HCT116 (cell line): ENCODE results near the gene GRIK5.

Experiments used
- CEBPB ChIP-seq: IDR thresholded peaks from 2 replicates; pipeline ENCODE4 v1.6.1; 2012; ENCODE audit warnings: low read depth
- EZH2 ChIP-seq: fragments of 200-600 bp; sonication (generic); IDR thresholded peaks from 2 replicates; pipeline ENCODE4 v1.6.1; 2017; ENCODE audit warnings: antibody characterized with exemption, mixed run types
- EZH2phosphoT487 ChIP-seq: fragments of 200-600 bp; IDR thresholded peaks from 2 replicates; pipeline ENCODE4 v1.6.1; 2018; ENCODE audit warnings: antibody characterized with exemption, borderline replicate concordance
- TF ChIP-seq, protein P1 (sequence below), 3 experiments: fragments of 200-600 bp in 1 of 3; sonication (generic) in 1 of 3; IDR thresholded peaks in 2 of 3; conservative IDR thresholded peaks in 1 of 3; 2 replicates each; pipeline ENCODE4 v1.5.1; 2012 to 2017; ENCODE audit warnings: low read depth in 2 of 3, low read length in 2 of 3, antibody characterized with exemption in 1 of 3, borderline replicate concordance in 1 of 3, control low read depth in 1 of 3, mild to moderate bottlenecking in 1 of 3, mixed read lengths in 1 of 3, mixed run types in 1 of 3, moderate library complexity in 1 of 3; ENCODE audit not compliant: insufficient read depth in 1 of 3

DNA sequence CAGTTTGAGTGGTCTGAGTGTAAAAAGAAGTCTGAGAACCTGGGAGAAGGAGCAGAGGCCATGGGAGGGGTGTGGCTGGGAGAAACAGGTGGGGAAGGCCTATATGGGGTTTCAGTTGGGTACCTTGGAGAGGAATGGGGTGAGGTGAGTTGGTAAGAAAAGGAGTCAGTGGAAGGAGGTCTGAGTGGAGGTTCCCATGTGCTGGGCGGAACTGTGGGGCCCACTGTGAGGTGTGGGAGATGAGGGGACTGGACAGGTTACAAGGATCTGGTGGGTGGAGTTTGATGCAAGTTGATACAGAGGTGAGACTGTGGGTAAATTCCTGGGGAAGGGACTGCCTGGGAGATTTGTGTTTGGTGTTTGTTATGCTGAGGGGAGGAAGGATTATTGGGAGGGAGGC, 8.1 kb upstream of the GRIK5 start:
- TF ChIP-seq EZH2 = no peak
- no peak for TF ChIP-seq EZH2phosphoT487
- TF ChIP-seq CEBPB = no peak
- TF ChIP-seq, protein P1, sequence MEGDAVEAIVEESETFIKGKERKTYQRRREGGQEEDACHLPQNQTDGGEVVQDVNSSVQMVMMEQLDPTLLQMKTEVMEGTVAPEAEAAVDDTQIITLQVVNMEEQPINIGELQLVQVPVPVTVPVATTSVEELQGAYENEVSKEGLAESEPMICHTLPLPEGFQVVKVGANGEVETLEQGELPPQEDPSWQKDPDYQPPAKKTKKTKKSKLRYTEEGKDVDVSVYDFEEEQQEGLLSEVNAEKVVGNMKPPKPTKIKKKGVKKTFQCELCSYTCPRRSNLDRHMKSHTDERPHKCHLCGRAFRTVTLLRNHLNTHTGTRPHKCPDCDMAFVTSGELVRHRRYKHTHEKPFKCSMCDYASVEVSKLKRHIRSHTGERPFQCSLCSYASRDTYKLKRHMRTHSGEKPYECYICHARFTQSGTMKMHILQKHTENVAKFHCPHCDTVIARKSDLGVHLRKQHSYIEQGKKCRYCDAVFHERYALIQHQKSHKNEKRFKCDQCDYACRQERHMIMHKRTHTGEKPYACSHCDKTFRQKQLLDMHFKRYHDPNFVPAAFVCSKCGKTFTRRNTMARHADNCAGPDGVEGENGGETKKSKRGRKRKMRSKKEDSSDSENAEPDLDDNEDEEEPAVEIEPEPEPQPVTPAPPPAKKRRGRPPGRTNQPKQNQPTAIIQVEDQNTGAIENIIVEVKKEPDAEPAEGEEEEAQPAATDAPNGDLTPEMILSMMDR (IDR thresholded peaks at IDR 0.05 in 2 of 3, conservative IDR thresholded peaks at IDR 0.05 in 1 of 3; ENCODE audit: borderline replicate concordance in 1 of 3, insufficient read depth in 1 of 3, low read depth in 2 of 3, low read length in 2 of 3) = no peak
